ENCODE measurements around the gene PLA2G2D. TPM values are rescaled to one million over a fixed set of nuclear protein-coding genes. Genes with fewer than 3 reads are reported as not detected.

Gene PLA2G2D
- total RNA-seq (not detected), polyA plus RNA-seq (not detected)
- long read RNA-seq, donor 1 = 0 reads
- long read RNA-seq, donor 2 = 0 reads

DNA sequence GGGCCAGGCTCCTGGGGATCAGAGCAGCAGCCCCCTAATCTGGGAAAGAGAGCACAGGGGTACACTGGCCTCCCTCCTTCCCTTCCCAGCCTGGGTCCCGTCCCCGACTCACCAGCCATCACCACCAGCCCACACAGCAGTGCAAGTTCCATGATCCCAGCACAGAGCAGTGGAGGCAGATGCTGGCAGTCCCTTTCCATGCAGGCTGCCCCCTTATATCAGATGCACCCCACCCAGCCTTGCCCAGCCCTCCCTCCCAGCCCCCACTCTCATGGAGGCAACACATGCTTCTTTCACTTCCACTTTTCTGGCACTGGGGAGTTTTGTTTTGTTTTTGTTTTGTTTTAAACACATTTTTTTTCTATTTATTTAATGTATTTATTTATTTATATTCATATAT is at the start of gene PLA2G2D:
Gene PLA2G2D (minus strand): TSS at position 190 of the 400 bp plus-strand sequence. CDS start 38 bp downstream, at position 152.
- peaks cover 0 to 23% (median 5%) of the 10 kb centered on the region in 3 donors for H3K27me3 ChIP-seq (ENCODE audit: insufficient read depth in 3 of 3, low read length in 2 of 3)
- no peaks in the 10 kb centered on the region for H3K4me1 ChIP-seq
- DNase-seq = no peak

DNA sequence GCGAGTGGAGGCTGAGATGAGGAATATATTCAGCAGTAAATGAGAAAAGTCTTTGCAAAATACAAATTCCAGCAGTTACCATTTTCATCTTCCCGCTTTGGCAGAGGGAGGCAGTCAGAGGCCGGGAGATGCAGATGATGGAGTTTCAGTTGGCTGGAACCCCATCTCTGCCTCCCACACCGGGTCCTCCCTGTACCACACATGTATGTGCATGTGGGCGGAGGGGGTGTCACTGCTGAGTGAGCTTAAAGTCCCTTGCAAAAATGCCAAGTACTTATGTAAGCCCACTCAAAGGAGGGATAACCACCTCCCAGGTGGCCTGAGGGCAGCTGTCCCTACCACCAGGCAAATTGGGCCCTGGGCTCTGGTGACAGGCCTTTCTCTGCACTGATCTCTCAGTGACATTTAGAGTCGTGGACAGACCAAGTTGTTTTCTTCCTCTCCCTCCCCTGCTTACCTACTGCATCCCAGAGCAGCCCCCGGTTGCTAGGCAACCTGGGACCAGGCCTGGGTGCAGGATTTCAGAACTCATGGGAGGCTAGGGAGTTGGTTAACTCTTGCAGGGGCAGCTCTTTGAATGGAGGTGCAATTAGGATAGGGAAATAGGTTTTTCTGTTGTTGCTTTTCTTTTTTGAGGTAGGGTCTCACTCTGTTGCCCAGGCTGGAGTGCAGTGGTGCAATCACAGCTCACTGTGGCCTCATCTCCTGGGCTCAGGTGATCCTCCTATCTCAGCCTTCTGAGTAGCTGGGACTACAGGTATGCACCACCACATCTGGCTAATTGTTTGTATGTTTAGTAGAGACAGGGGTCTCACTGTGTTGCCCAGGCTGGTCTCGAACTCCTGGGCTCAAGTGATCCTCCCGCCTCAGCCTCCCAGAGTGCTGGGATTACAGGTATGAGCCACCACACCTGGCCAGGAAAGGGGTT is 49.5 kb upstream of the PLA2G2D start:
- intact Hi-C loops (cut with DNase I) = no loop called here
- Histone ChIP-seq H3K36me3 (ENCODE audit: insufficient read depth in 1 of 2, low read depth in 1 of 2) (no peaks in the 10 kb centered on the region), H3K4me3 (no peak overlapping the region), H3K4me1 (no peaks in the 10 kb centered on the region), H3K27me3 (ENCODE audit: insufficient read depth in 3 of 3, low read length in 2 of 3) (peaks cover 0 to 7% (median 0%) of the 10 kb centered on the region in 3 donors), H3K9me3 (no peaks in the 10 kb centered on the region), H3K27ac (no peak overlapping the region)
- TF ChIP-seq, protein P1, sequence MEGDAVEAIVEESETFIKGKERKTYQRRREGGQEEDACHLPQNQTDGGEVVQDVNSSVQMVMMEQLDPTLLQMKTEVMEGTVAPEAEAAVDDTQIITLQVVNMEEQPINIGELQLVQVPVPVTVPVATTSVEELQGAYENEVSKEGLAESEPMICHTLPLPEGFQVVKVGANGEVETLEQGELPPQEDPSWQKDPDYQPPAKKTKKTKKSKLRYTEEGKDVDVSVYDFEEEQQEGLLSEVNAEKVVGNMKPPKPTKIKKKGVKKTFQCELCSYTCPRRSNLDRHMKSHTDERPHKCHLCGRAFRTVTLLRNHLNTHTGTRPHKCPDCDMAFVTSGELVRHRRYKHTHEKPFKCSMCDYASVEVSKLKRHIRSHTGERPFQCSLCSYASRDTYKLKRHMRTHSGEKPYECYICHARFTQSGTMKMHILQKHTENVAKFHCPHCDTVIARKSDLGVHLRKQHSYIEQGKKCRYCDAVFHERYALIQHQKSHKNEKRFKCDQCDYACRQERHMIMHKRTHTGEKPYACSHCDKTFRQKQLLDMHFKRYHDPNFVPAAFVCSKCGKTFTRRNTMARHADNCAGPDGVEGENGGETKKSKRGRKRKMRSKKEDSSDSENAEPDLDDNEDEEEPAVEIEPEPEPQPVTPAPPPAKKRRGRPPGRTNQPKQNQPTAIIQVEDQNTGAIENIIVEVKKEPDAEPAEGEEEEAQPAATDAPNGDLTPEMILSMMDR (IDR thresholded peaks at IDR 0.05) = no peak
- DNase-seq = no peak
- no peak for ATAC-seq
- 68 to 71% (median 70%) methylated on average over 9 of the region's 9 CpGs for WGBS, 3 donors

More for the DNA sequence above, at the start of gene PLA2G2D:
- intact Hi-C loops (cut with DNase I) = no loop called here
- WGBS, 3 donors = 76 to 94% (median 93%) methylated on average over 2 of the region's 2 CpGs
- no peak for ATAC-seq
- TF ChIP-seq, protein P1 (IDR thresholded peaks at IDR 0.05) = no peak
- no peaks in the 10 kb centered on the region for H3K9me3 ChIP-seq
- no peak within 1 kb of the TSS for H3K27ac ChIP-seq
- no peaks in the 10 kb centered on the region for H3K36me3 ChIP-seq (ENCODE audit: insufficient read depth in 1 of 2, low read depth in 1 of 2)
- H3K4me3 ChIP-seq = no peak within 1 kb of the TSS

DNA sequence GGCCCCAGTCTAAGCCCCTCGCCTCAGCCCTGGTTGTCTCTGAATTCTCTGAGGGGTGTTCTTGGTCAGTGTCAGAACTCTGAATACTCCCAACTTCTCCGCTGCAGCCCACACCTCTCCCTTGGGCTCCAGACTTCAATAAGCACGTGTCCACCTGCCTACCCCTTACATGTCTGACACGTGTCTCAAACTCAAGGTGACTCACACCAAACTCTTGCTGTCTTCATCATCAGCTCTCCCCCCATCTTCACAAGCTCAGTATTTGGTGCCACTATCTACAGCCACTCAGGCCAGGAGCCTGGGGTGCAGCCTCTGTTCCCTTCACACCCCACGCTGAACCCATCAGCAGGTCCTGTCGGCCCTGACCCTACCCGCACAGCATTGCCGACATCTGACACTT is 47.8 kb upstream of the PLA2G2D start:
- TF ChIP-seq, protein P1 (IDR thresholded peaks at IDR 0.05) = no peak

GRCh38 chr1:20166051-20166450 is 46.7 kb upstream of the PLA2G2D start:
- DNase-seq (no peak), ATAC-seq (no peak)
- Histone ChIP-seq H3K36me3 (ENCODE audit: insufficient read depth in 1 of 2, low read depth in 1 of 2) (no peaks in the 10 kb centered on the region), H3K4me3 (no peak overlapping the region), H3K27ac (no peak overlapping the region), H3K9me3 (no peaks in the 10 kb centered on the region), H3K4me1 (no peaks in the 10 kb centered on the region), H3K27me3 (ENCODE audit: insufficient read depth in 3 of 3, low read length in 2 of 3) (peaks cover 0 to 7% (median 0%) of the 10 kb centered on the region in 3 donors)
- WGBS, 3 donors = 62 to 65% (median 63%) methylated on average over 14 to 17 of the region's 17 CpGs
- intact Hi-C loops (cut with DNase I) = no loop called here
- TF ChIP-seq, protein P1 (IDR thresholded peaks at IDR 0.05) = no peak

More for the DNA sequence above, 47.8 kb upstream of the PLA2G2D start:
- no peak overlapping the region for H3K4me3 ChIP-seq
- ATAC-seq = no peak
- H3K27ac ChIP-seq = no peak overlapping the region
- H3K9me3 ChIP-seq = no peaks in the 10 kb centered on the region
- peaks cover 0 to 7% (median 0%) of the 10 kb centered on the region in 3 donors for H3K27me3 ChIP-seq (ENCODE audit: insufficient read depth in 3 of 3, low read length in 2 of 3)
- intact Hi-C loops (cut with DNase I) = no loop called here
- no peaks in the 10 kb centered on the region for H3K36me3 ChIP-seq (ENCODE audit: insufficient read depth in 1 of 2, low read depth in 1 of 2)
- 76 to 89% (median 86%) methylated on average over 8 of the region's 8 CpGs for WGBS, 3 donors
- H3K4me1 ChIP-seq = no peaks in the 10 kb centered on the region
- DNase-seq = no peak
